Left ventricle myocardium inferior (tissue), 1 donor: ENCODE results near the gene SUSD1. TPM values are rescaled to one million over a fixed set of nuclear protein-coding genes. Genes with fewer than 3 reads are reported as not detected.

Experiments used
- DNase-seq: peaks from one replicate; pipeline ENCODE4 v3.0.0-alpha.2; 2020
- H3K27ac ChIP-seq: fragments of 200-600 bp; replicated peaks from 2 replicates; pipeline ENCODE4 v1.8.0; 2021
- H3K27me3 ChIP-seq: fragments of 200-600 bp; 2 replicates; pipeline ENCODE4 v1.8.0; 2021; ENCODE audit warnings: low read depth
- H3K36me3 ChIP-seq: fragments of 200-600 bp; 2 replicates; pipeline ENCODE4 v1.8.0; 2021
- H3K4me1 ChIP-seq: fragments of 200-600 bp; 2 replicates; pipeline ENCODE4 v1.8.0; 2021
- H3K4me3 ChIP-seq: fragments of 200-600 bp; 2 replicates; pipeline ENCODE4 v1.8.0; 2021; ENCODE audit warnings: mild to moderate bottlenecking, moderate library complexity
- H3K9me3 ChIP-seq: fragments of 200-600 bp; replicated peaks from 2 replicates; pipeline ENCODE4 v1.8.0; 2021
- CTCF ChIP-seq: fragments of 200-600 bp; IDR thresholded peaks from 2 replicates; pipeline ENCODE4 v1.8.0; 2021; ENCODE audit warnings: antibody characterized with exemption, mild to moderate bottlenecking, borderline replicate concordance
- intact Hi-C: fragments of 100-400 bp; cut with micrococcal nuclease; formaldehyde crosslinking; loops from one replicate; pipeline ENCODE4 v1.11.0; 2022
- total RNA-seq: library from RNA; stranded (reverse); fragmentation: NEBNext Ultra II Directional; extraction: Animal tissue kit (Norgen Biotek cat#: 25700); gene quantifications from one replicate; pipeline ENCODE4 v1.2.1, GENCODE V29; 2021
- donor health status: DM: no; HTN: yes; CAD: no; lungs with severe emphysema.

Gene SUSD1
- total RNA-seq, 1 donor from 2014 or later, result 5.1 TPM

GRCh38 chr9:112032009-112032408, 143.1 kb downstream of the SUSD1 start:
- Histone ChIP-seq H3K4me1 (peaks cover 19% of the 10 kb centered on the region), H3K27ac (no peak overlapping the region), H3K36me3 (no peaks in the 10 kb centered on the region), H3K27me3 (no peaks in the 10 kb centered on the region), H3K4me3 (no peak overlapping the region), H3K9me3 (no peaks in the 10 kb centered on the region)
- no peak for DNase-seq
- intact Hi-C loops, result no loop called here
- no peak for TF ChIP-seq CTCF

GRCh38 chr9:112031400-112031799, 143.7 kb downstream of the SUSD1 start:
- intact Hi-C loops, result no loop called here
- Histone ChIP-seq H3K9me3 (no peaks in the 10 kb centered on the region), H3K4me1 (peaks cover 19% of the 10 kb centered on the region), H3K27me3 (no peaks in the 10 kb centered on the region), H3K36me3 (no peaks in the 10 kb centered on the region), H3K4me3 (no peak overlapping the region), H3K27ac (no peak overlapping the region)
- DNase-seq, result no peak
- TF ChIP-seq CTCF, result no peak

GRCh38 chr9:112029921-112030444, 145.1 kb downstream of the SUSD1 start:
- intact Hi-C loops, result no loop called here
- no peak for TF ChIP-seq CTCF
- no peak for DNase-seq
- Histone ChIP-seq H3K27ac (no peak overlapping the region), H3K36me3 (no peaks in the 10 kb centered on the region), H3K27me3 (no peaks in the 10 kb centered on the region), H3K4me1 (peaks cover 8% of the 10 kb centered on the region), H3K9me3 (no peaks in the 10 kb centered on the region), H3K4me3 (no peak overlapping the region)

GRCh38 chr9:112028242-112029221, 146.6 kb downstream of the SUSD1 start:
- intact Hi-C loops, result no loop called here
- no peak overlapping the region for H3K4me3 ChIP-seq
- TF ChIP-seq CTCF, result no peak

GRCh38 chr9:112025850-112026249, 149.2 kb downstream of the SUSD1 start:
- Histone ChIP-seq H3K36me3 (no peaks in the 10 kb centered on the region), H3K27ac (no peak overlapping the region), H3K9me3 (no peaks in the 10 kb centered on the region), H3K4me1 (peaks cover 7% of the 10 kb centered on the region), H3K4me3 (no peak overlapping the region), H3K27me3 (no peaks in the 10 kb centered on the region)
- no peak for TF ChIP-seq CTCF
- DNase-seq, result no peak
- intact Hi-C loops, result no loop called here

More at GRCh38 chr9:112028242-112029221, 146.6 kb downstream of the SUSD1 start:
- H3K36me3 ChIP-seq, result no peaks in the 10 kb centered on the region
- no peaks in the 10 kb centered on the region for H3K27me3 ChIP-seq
- H3K9me3 ChIP-seq, result no peaks in the 10 kb centered on the region
- no peak overlapping the region for H3K27ac ChIP-seq
- H3K4me1 ChIP-seq, result peaks cover 5% of the 10 kb centered on the region
- DNase-seq, result no peak
